Left ventricle myocardium superior (tissue), 1 donor: ENCODE data around the gene CDK8. TPM values are rescaled to one million over a fixed set of nuclear protein-coding genes. Genes with fewer than 3 reads are reported as not detected.

Source experiments
- ATAC-seq: fragments of 200-7000 bp; cut with Tn5 transposase; one replicate; pipeline ENCODE4 v1.9.1; 2020; ENCODE audit warnings: mild to moderate bottlenecking, moderate library complexity
- DNase-seq: peaks from one replicate; pipeline ENCODE4 v3.0.0-alpha.2; 2020
- intact Hi-C: fragments of 100-400 bp; cut with micrococcal nuclease; formaldehyde crosslinking; loops from one replicate; pipeline ENCODE4 v1.11.0; 2022
- total RNA-seq: library from RNA; stranded (reverse); fragmentation: NEBNext Ultra II Directional; extraction: Animal tissue kit (Norgen Biotek cat#: 25700); gene quantifications from one replicate; pipeline ENCODE4 v1.2.1, GENCODE V29; 2021
- donor health status: DM: no; HTN: yes; CAD: no; lungs with severe emphysema.

The CDK8 gene
- total RNA-seq, 1 donor from 2014 or later: 11.7 TPM

GRCh38 chr13:26422036-26422435, 168.1 kb downstream of the CDK8 start:
- intact Hi-C loops: no loop called here
- no peak for ATAC-seq
- no peak for DNase-seq

GRCh38 chr13:26423629-26424028, 169.7 kb downstream of the CDK8 start:
- intact Hi-C loops: no loop called here
- DNase-seq (peak; percentile 63), ATAC-seq (peak; percentile 94)

- peak; percentile 69 for ATAC-seq
- intact Hi-C loops: no loop called here
- peak; percentile 44 for DNase-seq
Observed at GRCh38 chr13:26424181-26424580, 170.3 kb downstream of the CDK8 start.

DNA sequence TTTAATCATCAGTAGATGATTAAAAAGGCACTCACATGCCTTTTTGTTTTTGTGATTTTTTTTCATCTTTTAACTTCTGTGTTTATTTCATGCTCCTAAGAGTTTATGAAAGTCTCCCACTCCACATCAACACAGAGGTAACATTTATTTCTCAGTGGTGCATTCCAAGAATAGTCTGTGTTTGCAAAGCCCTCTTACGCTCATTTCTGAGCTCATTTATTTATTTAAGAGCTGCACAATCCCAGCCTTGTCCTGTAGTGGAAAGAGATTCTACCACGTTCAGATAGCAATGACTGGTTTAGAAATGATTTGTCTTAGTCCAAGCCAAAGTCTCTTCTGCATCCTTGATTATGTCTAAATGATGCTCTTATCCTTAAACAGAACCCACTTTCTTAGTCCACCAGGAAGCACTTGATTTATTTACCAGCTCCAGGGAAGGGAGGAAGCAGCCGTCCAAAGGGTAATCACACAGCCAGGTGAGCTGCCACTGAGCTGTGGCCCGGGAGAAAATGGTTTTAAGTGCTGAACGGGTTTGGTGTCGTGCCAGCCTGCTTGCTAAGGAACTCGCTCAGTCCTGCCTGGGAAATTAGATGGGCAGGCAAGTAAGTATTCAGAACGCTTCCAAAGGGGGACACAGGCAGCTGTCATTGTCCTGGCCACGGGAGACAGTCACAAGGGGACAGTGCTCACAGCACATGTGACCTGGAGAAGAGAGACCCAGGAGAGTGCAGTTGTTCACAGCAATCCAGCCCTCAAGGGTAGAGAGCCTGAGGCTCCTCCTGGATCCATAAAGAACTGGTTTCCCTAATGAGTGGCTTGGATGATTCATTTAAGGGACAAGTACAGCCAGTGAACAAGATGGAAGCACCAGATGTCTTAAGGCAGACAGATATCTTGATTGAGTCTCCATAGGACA, 171.8 kb downstream of the CDK8 start:
- intact Hi-C loops: no loop called here

DNA sequence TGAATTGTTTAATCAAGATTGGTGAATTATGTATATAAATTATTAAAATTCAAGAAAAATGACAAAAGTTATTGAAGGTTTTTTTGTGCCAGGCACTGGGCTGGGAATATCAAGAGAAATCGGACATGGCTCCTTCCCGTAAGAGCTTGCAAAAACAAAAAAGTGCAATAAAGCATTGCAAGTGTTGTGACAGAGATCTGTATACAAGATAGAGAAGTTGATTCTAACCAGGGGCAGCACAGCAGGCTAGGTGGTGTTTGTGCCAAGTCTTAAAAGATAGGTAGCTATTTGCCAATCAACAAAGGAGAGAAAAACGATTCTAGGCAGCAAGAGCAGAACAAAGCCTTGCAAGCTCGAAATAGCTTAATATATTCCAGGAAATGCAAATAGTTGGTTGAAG, 179.8 kb downstream of the CDK8 start:
- intact Hi-C loops: no loop called here
- ATAC-seq: no peak
- DNase-seq: no peak

More for the DNA sequence above, 171.8 kb downstream of the CDK8 start:
- ATAC-seq (peak; percentile 48), DNase-seq (no peak)

DNA sequence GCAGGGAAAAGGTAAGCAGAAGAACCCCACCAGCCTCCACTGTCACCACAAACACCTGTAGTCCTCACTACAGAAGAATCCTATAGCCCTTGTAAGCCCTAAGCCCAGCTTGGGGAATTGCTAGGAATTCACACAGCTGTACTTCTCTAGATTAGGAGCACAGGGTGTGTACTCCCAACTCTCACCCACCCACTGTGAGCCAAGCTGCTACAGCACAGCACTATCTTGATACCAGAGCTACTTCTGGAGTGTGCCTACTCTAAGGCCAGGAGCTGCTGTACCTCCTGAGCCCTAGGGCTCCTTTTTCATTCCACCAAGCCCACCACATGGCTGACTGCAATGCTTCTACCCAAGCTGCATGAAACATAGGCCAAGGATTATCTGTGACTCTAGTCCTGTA, 181.2 kb downstream of the CDK8 start:
- intact Hi-C loops: no loop called here
- no peak for DNase-seq
- ATAC-seq: no peak

DNA sequence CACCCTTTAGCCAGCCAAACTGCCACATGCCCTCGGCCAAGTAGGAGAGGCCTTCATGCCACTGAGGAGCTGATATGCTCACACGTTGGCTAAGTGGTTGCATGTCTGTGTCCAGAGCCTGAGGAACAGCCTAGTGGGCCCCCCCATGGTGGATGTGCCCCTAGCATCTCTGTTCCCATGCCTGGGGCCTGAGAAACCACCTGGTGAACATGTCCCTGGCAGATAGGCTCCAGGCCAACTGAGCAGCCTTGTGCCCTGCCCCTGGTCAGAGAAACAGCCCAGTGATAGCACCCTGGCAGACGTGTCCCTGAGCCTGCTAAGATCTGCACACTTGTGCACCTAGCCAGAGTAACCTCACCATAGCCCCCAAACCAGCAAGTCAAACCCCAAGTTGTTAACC, 181.7 kb downstream of the CDK8 start:
- DNase-seq (no peak), ATAC-seq (no peak)
- intact Hi-C loops: no loop called here

GRCh38 chr13:26436914-26437313, 183.0 kb downstream of the CDK8 start:
- ATAC-seq (no peak), DNase-seq (no peak)
- intact Hi-C loops: no loop called here

DNA sequence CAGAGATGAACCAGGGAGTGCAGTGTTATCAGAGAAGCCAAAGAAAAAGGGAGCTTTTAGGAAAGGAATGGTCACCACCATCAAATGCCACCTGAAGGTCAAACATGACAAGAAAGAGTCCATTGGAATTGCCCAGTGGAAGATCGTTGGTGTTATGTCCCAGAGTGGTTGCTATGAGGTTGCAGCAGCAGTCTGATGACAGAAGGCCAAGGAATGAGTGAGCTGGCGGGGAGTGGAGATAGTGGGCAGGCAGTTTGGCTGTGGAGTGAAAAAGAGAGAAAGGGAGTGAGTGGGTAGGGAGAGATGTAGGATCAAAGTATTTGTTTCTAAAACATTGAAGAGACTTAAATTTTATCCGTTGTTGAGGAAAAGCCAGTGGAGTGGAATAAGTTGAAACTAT, 186.2 kb downstream of the CDK8 start:
- DNase-seq (no peak), ATAC-seq (no peak)
- intact Hi-C loops: no loop called here

- ATAC-seq: no peak
- no peak for DNase-seq
- intact Hi-C loops: no loop called here
Observed at GRCh38 chr13:26441476-26441875, 187.5 kb downstream of the CDK8 start.

DNA sequence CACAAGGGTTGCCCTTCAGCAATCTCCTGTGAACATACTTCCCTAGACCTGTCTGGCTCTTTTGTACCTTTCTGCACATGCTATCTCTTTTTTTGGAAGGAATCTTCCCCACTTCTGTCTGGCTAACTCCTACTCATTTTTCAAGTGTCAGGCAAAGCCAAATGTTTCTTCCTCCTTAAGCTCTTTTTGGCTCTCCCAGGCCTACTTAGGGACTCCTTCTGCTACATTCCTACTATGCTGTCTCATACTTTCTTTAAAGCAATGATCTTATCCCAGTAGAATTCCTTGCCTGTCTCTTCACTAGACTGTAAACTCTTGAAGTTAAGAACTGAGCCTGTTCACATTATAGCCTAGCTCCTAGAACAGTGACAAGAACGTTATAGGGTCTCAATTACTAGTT, 188.6 kb downstream of the CDK8 start:
- intact Hi-C loops: no loop called here
- ATAC-seq (peak; percentile 75), DNase-seq (no peak)

DNA sequence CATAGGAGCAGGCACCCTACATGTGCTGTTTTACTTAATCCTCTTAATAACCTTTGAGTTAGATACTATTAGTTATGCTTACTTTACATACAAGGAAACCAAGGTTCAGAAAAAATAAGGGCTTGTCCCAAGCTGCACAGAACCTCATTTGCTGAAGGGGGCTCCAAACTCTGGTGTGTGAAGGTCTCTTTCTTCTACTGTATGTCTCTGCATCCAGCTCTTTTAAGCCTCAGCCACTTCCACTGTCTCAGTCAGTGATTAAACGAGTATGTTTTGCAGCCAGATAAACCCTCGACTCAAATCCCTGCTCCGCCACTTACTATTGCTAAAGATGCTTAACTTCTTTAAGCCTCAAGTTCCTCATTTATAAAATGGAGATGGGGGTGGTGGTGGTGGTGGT, 191.2 kb downstream of the CDK8 start:
- ATAC-seq: no peak

GRCh38 chr13:26446751-26447150, 192.8 kb downstream of the CDK8 start:
- DNase-seq (no peak), ATAC-seq (no peak)
- intact Hi-C loops: no loop called here

More for the DNA sequence above, 191.2 kb downstream of the CDK8 start:
- intact Hi-C loops: no loop called here
- DNase-seq: no peak

DNA sequence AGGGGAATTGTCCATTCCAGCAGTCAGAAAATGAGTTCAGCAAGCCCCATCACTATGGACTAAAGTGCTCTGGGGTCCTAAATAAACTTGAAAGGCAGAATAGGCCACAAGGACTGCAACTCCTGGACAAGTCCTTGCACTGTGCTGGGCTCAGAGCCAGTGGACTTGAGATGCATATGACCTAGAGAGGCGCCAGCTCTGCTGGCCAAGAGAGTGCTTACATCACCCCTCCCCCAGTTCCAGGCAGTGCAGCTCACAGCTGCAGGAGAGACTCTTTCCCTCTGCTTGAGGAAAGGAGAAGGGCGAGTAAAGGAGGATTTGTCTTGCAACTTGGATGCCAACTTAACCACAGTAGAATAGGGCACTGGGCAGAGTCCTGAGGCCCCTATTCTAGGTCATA, 194.1 kb downstream of the CDK8 start:
- intact Hi-C loops: no loop called here
- DNase-seq: no peak
- no peak for ATAC-seq

DNA sequence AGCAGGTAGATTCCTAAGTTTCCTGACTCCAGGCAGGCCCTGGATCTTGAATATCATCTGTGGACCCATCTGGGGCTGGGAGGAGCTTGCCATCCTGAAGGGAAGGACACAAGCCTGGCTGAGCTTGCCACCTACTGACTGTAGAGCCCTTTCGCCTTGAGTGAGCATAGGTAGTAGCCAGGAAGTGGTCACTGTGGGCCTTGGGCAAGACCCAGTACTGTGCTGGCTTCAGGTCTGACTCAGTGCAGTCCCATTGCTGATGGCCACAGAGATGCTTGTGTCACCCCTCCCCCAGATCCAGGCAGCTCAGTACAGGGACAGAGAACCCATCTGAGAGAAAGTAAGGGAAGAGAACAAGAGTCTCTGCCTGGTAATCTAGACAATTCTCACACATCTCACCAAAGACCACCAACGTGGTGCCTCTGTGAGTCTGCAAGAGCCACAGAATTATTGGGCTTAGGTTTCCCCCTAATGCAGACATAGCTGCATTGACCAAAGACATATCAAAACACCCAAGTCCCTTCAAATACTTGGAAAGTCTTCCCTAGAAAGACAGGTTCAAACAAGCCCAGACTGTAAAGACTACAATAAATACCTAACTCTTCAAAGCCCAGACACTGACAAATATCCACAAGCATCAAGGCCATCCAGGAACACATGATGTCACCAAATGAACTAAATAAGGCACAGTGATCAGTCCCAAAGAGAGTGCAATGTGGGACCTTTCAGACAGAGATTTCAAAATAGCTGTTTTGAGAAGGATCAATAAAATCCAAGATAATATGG, 195.3 kb downstream of the CDK8 start:
- ATAC-seq (no peak), DNase-seq (no peak)
- intact Hi-C loops: no loop called here

Other genes with a start within 250 kb of the CDK8 start
- gene SHISA2, start 202.1 kb upstream of the CDK8 start, total RNA-seq: 0.07 TPM
- 19.2 TPM for gene RNF6, start 31.8 kb upstream of the CDK8 start, total RNA-seq